ENCODE measurements around the gene UBR2.
"Not testable (repeated sequence)": the region's sequence is repeated elsewhere in the genome, so short reads cannot be mapped to it uniquely, and the experiment has no call there.

Gene UBR2

GRCh38 chr6:42690151-42690702 is 126.4 kb downstream of the UBR2 start:
- no peak for FAIRE-seq
- DNase-seq (ENCODE audit: insufficient read length, low spot score) = no peak

DNA sequence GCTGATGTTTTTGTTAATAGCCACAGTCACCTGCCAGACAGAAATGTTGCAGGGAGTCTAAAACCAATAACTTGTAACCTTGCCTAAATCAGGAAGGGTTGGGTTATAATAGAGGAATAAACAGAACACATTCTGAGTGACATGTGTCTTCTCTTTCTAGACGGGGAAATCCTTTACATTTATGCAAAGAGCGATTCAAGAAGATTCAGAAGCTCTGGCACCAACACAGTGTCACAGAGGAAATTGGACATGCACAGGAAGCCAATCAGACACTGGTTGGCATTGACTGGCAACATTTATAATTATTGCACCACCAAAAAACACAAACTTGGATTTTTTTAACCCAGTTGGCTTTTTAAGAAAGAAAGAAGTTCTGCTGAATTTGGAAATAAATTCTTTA is 127.0 kb downstream of the UBR2 start:
- no peak for FAIRE-seq

DNA sequence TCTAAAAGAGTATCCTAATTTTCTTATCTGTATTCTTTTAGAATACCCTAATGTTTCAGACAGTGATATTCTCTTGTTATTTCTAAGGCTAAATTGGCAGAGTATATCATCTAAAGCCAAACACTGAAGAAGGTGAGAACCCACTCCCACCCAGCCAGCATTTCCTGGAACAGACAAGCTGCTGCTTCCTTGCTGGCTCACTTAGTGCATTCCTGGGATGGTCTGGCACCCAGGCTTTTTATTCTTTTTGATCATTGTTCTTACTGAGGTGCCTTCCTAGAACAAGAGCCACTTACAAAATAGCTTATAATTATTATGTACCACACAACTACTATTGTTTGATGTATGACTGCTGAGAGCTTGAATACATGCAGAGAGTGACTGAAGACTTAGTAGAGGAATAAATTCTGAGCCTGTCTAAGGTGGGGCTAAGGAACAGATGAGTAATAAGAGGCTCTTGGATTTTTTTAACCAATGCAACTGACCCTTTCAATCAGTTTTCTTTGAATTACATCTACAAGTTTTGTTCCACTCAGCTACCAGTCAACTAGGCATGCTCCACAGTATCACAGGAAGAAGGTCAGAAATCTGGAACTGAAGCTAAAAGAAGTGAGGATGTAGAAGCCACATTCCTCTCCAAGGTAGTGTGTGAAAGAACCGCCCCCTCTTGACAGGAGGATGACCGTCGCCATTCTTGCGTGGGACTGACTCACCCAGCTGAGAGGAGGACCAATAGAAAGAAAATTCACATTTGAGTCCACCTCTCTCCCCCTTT is 128.5 kb downstream of the UBR2 start:
- FAIRE-seq = no peak
- no peak for DNase-seq (ENCODE audit: insufficient read length, low spot score)

More for the DNA sequence above, 127.0 kb downstream of the UBR2 start:
- DNase-seq (ENCODE audit: insufficient read length, low spot score) = no peak

DNA sequence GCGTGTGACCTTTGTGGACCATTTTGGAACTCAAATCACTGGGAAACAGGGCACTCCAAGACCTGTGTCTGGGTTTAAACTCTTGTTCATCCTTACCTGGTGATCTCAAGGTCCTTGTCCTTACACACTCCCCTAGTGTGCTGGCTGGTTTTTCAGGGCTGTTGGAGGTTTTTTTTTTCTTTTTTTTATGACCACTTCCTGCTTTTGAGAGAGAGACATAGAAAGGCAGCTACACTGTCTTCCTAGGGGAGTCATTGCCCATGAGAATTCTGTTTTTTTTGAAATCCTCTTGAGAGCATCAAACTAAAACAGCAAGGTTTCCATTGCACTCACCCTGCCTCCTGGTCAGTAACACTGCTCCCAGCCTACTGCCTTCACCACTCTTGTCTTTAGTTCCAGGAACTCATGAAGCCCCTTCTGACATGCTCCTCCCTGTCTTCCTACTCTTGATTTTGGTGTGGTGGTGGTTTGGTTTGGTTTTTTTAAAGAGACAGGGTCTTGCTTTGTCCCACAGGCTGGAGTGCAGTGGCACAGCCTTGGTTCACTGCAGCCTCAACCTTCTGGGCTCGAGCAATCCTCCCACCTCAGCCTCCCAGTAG is 130.0 kb downstream of the UBR2 start:
- no peak for DNase-seq (ENCODE audit: insufficient read length, low spot score)

GRCh38 chr6:42694586-42694985 is 130.8 kb downstream of the UBR2 start:
- no peak for DNase-seq (ENCODE audit: insufficient read length, low spot score)
- no peak for FAIRE-seq

More for the DNA sequence above, 130.0 kb downstream of the UBR2 start:
- no peak for FAIRE-seq

DNA sequence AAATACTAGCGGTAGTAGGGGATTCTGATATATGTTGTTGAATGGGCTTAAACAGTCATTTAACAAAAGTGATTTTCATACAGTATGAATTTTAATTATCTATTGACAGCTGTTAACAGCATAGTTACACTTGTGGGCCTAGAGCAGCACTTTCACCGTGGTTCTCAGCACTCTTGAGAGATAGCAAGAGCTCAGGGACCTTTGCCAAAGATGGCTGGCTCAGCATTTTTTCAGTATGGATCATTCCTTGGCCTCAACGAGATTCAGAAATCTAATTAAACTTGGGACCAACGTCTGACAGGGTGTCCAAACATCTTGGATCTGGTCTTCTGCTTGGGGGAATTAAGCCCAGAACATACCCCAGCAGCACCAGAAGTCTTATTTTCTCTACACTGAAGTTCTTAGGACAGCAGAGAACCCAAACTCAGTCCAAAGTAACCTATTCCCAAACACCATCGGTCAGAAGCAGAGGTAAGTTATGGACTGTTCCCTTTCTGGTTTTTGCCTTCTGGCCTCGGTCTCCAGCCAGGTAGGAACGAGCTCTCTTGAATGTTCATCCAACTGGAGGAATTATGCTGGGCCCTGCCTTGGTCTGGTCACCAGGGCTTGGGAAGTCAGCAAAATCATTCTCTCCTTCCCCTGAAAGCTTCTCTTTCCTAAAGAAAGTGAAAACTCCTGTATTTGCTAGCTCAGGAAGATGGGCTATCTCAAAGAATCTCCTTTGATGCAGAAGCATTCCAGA is 132.9 kb downstream of the UBR2 start:
- DNase-seq (ENCODE audit: insufficient read length, low spot score) (no peak), FAIRE-seq (no peak)

- no peak for FAIRE-seq
- DNase-seq (ENCODE audit: insufficient read length, low spot score) = no peak
Observed at GRCh38 chr6:42697268-42697655, 133.4 kb downstream of the UBR2 start.

GRCh38 chr6:42698217-42698616 is 134.4 kb downstream of the UBR2 start:
- no peak for FAIRE-seq

DNA sequence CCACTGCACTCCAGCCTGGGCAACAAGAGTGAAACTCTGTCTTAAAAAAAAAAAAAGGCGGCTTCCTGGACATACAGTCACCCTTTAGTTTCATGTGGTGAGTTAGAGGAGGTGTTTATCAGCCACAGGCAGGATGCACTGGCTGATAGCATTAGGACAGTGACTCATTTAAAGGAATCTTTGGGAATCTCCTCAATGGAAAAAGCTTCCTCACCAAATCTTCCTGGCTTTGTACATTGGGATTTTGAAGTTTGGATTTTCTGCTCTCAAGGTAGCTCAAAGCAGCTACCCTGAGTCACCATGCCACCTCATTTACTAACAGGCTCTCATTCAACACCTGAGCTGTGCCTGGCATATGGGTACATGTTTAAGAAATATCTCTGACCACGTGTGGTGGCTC is 138.4 kb downstream of the UBR2 start:
- no peak for FAIRE-seq
- no peak for DNase-seq (ENCODE audit: insufficient read length, low spot score)

More at GRCh38 chr6:42698217-42698616, 134.4 kb downstream of the UBR2 start:
- DNase-seq (ENCODE audit: insufficient read length, low spot score) = no peak

GRCh38 chr6:42702786-42703185 is 139.0 kb downstream of the UBR2 start:
- not testable (repeated sequence) for FAIRE-seq; DNase-seq (ENCODE audit: insufficient read length, low spot score)

- FAIRE-seq = no peak
Observed at GRCh38 chr6:42704251-42704936, 140.6 kb downstream of the UBR2 start.

GRCh38 chr6:42704937-42705374 is 141.1 kb downstream of the UBR2 start:
- FAIRE-seq (no peak), DNase-seq (ENCODE audit: insufficient read length, low spot score) (no peak)

More at GRCh38 chr6:42704251-42704936, 140.6 kb downstream of the UBR2 start:
- DNase-seq (ENCODE audit: insufficient read length, low spot score) = no peak

GRCh38 chr6:42707595-42707994 is 143.8 kb downstream of the UBR2 start:
- FAIRE-seq (no peak), DNase-seq (ENCODE audit: insufficient read length, low spot score) (no peak)

DNA sequence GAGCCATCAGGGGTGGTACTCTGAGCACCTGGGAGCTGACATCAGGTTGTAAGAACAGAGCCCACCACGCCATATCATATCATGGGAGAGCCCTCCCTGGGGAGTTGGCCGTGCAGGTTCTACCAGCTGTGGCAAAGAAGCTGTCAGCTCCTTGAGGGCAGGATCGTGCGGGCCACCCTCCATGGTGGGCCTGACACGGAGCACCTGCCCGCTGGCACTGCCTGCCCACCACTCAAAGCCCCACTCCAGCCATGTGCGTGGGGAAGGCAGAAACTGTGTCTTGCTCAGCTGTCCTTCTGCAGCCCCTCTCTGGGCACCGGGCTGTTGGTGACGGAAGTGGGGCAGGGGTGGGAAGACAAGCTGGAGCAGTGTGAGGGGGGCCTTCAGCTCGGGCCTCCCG is 144.3 kb downstream of the UBR2 start:
- DNase-seq (ENCODE audit: insufficient read length, low spot score) = no peak
- no peak for FAIRE-seq

GRCh38 chr6:42709871-42710270 is 146.0 kb downstream of the UBR2 start:
- DNase-seq (ENCODE audit: insufficient read length, low spot score) (no peak), FAIRE-seq (no peak)

DNA sequence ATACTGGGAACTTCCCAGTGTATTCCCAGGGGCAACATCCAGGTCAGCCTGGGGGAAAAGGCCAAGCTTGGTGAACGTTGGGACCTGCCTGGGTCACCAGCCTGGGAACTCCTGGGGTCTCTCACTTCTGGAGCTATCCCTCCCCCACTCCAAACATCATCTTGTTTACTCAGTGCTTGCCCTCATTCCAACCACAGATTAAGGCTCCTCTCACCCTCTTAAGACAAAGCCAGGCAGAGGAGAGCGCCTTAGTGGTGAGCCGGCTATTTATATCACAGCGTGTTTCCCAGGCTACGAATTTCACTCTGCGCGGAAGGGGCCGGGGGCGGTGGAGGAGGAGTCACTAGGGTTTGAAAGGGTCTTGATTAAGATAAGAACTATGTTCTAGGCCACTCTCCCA is 146.5 kb downstream of the UBR2 start:
- no peak for DNase-seq (ENCODE audit: insufficient read length, low spot score)

DNA sequence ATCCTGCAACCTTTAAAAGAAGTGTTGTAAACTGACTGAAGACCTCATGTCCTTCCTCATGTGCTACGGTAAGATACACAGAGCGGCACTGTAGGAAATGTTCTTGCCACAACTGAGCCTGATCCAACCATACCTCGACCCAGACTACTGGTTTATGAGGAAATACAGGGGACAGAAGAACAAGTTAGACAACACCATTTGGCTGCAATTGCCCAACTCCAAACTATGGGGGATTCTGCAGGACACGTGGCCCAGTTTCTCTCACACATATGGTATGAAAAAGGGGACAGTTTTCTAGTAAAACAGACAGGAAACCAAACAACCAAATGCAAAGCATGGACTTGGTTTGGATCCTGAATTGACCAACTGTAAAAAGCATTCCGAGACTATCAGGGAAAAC is 148.1 kb downstream of the UBR2 start:
- DNase-seq (ENCODE audit: insufficient read length, low spot score) (no peak), FAIRE-seq (no peak)

More for the DNA sequence above, 146.5 kb downstream of the UBR2 start:
- FAIRE-seq = no peak

DNA sequence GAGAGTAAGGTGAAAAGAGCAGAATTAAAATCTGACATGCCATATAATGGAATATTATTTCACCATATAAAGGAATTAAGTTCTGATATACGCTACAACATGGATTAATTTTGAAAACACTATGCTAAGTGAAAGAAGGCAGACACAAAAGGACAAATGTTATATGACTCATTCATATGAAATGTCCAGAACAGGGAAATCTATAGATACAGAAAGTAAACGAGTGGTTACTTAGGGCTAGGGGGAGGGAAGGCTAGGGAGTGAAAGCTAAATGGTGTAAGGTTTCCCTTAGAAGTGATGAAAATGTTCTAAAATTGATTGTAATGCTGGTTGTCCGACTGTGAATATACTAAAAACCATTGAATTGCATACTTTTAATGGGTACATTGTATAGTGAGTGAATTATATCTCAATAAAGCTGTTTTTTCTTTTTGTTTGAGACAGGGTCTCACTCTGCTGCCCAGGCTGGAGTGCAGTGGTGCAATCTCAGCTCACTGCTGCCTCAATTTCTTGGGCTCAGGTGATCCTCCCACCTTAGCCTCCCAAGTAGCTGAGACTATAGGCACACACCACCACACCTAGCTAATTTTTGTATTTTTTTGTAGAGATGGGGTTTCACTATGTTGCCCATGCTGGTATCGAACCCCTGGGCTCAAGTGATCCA is 150.4 kb downstream of the UBR2 start:
- FAIRE-seq = no peak

DNA sequence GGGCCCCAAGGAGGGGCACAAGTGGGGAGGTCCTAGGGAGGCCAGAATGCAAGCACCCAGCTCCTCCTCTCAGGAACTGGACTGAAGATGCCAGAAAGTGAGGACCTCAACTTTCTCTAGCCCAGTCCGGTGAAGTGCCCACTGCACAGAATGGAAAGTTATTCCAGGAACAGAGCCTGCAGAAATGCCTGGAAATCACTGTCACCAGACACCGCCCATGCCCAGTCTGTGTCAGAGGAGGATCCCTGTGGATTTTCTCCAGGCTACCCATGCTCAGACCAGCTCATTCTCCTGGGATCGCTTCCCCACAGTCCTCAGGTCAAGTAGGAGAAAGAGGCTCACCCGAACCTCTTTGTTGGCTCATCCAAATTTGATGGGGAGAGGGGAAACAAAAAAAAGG is 152.0 kb downstream of the UBR2 start:
- DNase-seq (ENCODE audit: insufficient read length, low spot score) (no peak), FAIRE-seq (no peak)

More for the DNA sequence above, 150.4 kb downstream of the UBR2 start:
- no peak for DNase-seq (ENCODE audit: insufficient read length, low spot score)

GRCh38 chr6:42720739-42721138 is 156.9 kb downstream of the UBR2 start:
- FAIRE-seq = no peak
- DNase-seq (ENCODE audit: insufficient read length, low spot score) = no peak

Measured in GM19239 (cell line).